ENCODE results near the gene SH3D19.

- TF ChIP-seq CTCF (IDR thresholded peaks at IDR 0.05) (no peak), POLR2A (IDR thresholded peaks at IDR 0.05) (no peak)
Measured at GRCh38 chr4:151192556-151193235, 132.7 kb downstream of the SH3D19 start.

Data from esophagus squamous epithelium (tissue), 4 donors.